Right ventricle myocardium superior (tissue), 1 donor: ENCODE results near the gene MMP26. TPM values are rescaled to one million over a fixed set of nuclear protein-coding genes. Genes with fewer than 3 reads are reported as not detected.
A peak's percentile ranks its signal among the peaks of the same experiment; 100 is the strongest.
"Not testable (repeated sequence)": the region's sequence is repeated elsewhere in the genome, so short reads cannot be mapped to it uniquely, and the experiment has no call there.

Source experiments
- ATAC-seq: fragments of 200-7000 bp; cut with Tn5 transposase; one replicate; pipeline ENCODE4 v1.9.1; 2020; ENCODE audit warnings: mild to moderate bottlenecking; ENCODE audit not compliant: poor library complexity
- DNase-seq: peaks from one replicate; pipeline ENCODE4 v3.0.0-alpha.2; 2020
- intact Hi-C: fragments of 100-400 bp; cut with DNase I; formaldehyde crosslinking; loops from one replicate; pipeline ENCODE4 v1.11.2; 2022
- total RNA-seq: library from RNA; stranded (reverse); fragmentation: NEBNext Ultra II Directional; extraction: Animal tissue kit (Norgen Biotek cat#: 25700); gene quantifications from one replicate; pipeline ENCODE4 v1.2.1, GENCODE V29; 2021
- donor health status: DM: no; HTN: yes; CAD: no; lungs with severe emphysema.

The MMP26 gene
- total RNA-seq, 1 donor from 2014 or later = not detected

DNA sequence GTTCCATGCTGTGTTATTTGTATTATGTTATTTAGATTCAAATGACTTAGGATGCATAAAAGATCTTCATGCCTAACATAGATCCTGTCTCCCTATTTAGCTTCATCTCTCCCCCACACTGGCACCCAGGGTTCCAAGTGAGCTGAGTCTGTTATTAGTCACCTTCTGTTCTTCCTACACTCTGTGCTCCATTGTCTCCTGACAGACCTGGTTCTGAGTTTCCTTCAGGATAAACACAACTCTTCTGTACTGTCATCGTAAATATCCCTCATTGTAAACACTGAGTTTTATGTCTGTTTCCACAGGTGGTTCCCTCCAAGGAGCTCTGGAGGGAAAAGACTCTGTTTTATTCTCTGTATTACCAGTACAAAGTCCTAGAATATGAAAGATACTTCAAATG lies 8.7 kb downstream of the MMP26 start:
- intact Hi-C loops = no loop called here
- no peak for ATAC-seq

DNA sequence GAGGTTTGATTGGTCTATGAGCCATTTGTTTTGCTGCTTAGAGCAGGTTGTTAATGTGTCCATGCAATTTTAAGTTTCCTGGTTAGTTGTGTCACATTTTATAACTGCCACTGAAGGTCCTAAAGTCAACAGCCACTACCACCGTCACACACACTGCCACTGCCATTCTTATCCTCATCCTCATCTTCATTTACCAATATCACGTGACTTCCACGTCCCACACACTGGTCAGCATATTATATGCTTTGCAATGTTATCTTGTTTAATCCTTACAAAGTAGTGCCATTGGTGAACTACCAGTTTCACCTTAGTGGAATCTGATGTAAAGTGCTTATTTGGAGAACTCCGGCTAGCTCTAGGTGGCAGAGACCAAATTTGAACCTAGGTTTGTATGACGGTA lies 9.7 kb downstream of the MMP26 start:
- ATAC-seq = no peak
- DNase-seq = no peak
- intact Hi-C loops = no loop called here

More for the DNA sequence above, 8.7 kb downstream of the MMP26 start:
- no peak for DNase-seq

DNA sequence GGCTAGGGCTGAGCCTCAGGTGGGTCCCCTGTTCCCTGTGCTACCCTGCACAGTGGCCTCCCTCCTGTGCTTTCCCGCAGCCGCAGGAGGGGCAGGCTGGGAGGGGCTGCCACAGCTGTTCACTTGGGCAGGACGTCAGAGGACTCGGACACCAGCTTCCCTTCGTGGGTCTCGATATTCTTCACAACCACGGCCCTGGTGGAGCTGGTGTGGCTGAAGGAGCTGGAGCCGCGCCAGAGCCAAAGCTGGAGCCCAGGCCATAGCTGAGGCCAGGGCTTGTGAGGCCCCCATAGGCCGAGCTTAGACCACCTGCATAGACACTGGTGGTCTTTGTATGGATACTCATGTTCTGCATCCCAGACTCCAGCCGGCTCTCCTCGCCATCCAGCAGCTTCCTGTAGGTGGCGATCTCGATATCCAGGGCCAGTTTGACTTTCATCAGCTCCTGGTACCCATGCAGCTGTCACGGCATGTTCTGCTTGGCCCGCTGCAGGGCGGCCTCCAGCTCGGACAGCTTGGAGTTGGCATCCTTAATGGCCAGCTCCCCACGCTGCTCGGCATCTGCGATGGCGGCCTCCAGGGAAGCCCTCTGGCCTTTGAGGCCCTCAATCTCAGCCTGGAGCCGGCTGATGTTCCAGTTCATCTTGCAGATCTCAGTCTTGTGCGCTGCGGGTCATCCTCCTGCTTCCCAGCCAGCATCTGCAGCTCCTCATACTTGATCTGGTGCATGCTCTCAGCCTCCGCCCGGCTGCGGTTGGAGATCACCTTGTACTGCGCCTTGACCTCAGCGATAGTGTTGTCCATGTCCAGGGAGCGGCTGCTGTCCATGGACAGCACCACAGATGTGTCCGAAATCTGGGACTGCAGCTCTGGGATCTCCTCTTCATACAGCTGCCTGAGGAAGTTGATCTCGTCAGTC lies 18.3 kb downstream of the MMP26 start:
- DNase-seq = peak; percentile 17
- ATAC-seq, intact Hi-C loops: not testable (repeated sequence)

DNA sequence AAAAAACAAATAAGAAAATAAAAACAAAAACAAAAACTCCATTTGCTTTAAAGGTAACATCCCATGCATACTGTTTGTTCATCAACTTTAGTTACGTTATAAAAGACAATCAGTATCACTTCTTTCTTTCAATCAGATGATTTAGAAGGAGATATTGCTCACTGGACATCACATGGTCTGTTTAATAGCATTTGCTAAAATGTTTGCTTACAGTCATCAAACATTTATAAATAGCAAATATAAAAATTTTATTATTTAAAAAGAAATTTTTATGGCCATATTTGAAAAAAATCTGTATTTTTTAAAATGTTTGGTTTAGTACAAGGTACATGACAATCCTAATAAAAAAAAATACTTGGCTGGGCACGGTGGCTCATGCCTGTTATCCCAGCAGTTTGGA lies 22.6 kb downstream of the MMP26 start:
- DNase-seq (no peak), ATAC-seq (no peak)
- intact Hi-C loops = no loop called here

DNA sequence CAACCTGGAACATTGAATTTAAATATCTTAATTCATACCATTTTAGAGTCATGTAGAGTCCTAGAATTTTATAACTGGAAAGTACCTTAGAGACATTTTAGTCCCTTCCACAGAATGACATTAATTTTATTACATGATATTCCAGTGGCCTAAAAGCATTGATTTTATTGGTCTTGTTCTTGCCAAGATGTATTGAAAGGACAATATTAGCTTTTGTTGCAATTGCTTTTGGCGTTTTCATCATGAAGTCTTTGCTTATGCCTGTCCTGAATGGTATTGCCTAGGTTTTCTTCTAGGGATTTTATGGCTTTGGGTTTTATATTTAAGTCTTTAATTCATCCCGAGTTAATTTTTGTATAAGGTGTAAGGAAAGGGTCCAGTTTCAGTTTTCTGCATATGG lies 36.2 kb downstream of the MMP26 start:
- intact Hi-C loops = no loop called here
- DNase-seq = no peak
- ATAC-seq = no peak

DNA sequence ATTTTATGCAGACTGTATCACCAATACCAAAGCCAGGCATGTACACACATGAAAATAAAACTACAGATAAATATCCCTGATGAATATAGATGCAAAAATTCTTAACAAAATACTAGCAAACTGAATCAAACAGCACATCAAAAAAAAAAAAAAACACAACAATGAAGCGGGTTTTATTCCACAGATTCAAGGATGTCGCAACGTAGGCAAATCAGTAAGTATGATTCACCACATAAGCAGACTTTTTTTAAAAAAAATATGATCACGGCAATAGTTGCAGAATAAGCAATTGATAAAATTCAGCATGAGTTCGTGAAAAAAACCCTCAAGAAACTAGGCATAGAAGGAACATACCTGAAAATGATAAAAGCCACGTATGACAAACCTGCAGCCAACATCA lies 43.9 kb downstream of the MMP26 start:
- DNase-seq (no peak), ATAC-seq (no peak)
- intact Hi-C loops = no loop called here

DNA sequence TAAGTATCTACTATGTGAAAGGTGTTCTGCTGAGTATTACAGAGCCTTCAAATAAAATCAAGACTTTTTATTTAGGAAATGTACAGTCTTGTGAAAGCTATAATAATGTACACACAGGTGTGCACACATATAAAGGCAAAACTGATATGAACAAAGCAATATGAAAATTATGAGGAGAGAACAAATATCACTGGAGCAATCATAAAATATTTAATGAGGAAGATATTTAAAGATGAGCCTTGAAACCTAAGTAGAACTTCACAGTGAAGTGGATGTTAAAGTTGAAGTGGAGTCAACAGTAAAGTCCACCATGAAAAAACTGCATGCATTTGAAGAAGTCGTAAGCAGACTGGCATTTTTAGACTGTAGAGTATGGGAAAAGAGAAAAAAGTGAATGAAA lies 46.6 kb downstream of the MMP26 start:
- ATAC-seq (no peak), DNase-seq (no peak)
- intact Hi-C loops = no loop called here

Other genes starting within 250 kb of the MMP26 start
- gene OR52K1, start 222.1 kb upstream of the MMP26 start, total RNA-seq = not detected
- not detected for gene OR52M1, start 159.6 kb upstream of the MMP26 start, total RNA-seq
- not detected for gene OR52I2, start 123.0 kb upstream of the MMP26 start, total RNA-seq
- gene OR52I1, start 110.7 kb upstream of the MMP26 start, total RNA-seq = not detected
- 11.0 TPM for gene TRIM68, start 96.6 kb upstream of the MMP26 start, total RNA-seq
- not detected for gene OR51D1, start 67.3 kb upstream of the MMP26 start, total RNA-seq
- gene OR51E1, start 60.8 kb upstream of the MMP26 start, total RNA-seq = 1.4 TPM
- 0.13 TPM for gene OR51E2, start 6.9 kb upstream of the MMP26 start, total RNA-seq
- gene OR51F1, start 65.2 kb downstream of the MMP26 start, total RNA-seq = not detected
- gene OR52R1, start 99.6 kb downstream of the MMP26 start, total RNA-seq = not detected
- gene OR51F2, start 116.5 kb downstream of the MMP26 start, total RNA-seq = not detected
- gene OR51S1, start 144.4 kb downstream of the MMP26 start, total RNA-seq = not detected
- gene OR51T1, start 177.1 kb downstream of the MMP26 start, total RNA-seq = not detected
- gene OR51A7, start 199.0 kb downstream of the MMP26 start, total RNA-seq = not detected
- gene OR51G2, start 214.6 kb downstream of the MMP26 start, total RNA-seq = not detected
- not detected for gene OR51G1, start 219.6 kb downstream of the MMP26 start, total RNA-seq
- gene OR51A4, start 242.8 kb downstream of the MMP26 start, total RNA-seq = not detected